ENCODE data around the gene C22orf39. TPM values are rescaled to one million over a fixed set of nuclear protein-coding genes. Genes with fewer than 3 reads are reported as not detected.
"Not testable (repeated sequence)": the region's sequence is repeated elsewhere in the genome, so short reads cannot be mapped to it uniquely, and the experiment has no call there.

Gene C22orf39
- polyA plus RNA-seq, 1 experiment, result 18.8 TPM

GRCh38 chr22:19440411-19441195 is 6.9 kb downstream of the C22orf39 start:
- no peak for DNase-seq (ENCODE audit: low read depth, low spot score)
- CTCF ChIA-PET, result no interaction called here
- H3K4me3 ChIP-seq (ENCODE audit: low read depth, low read length), result no peak overlapping the region
- H3K27ac ChIP-seq (ENCODE audit: low read depth, low read length), result no peak overlapping the region
- POLR2A ChIA-PET, result no interaction called here
- no peaks in the 10 kb centered on the region for H3K9me3 ChIP-seq (ENCODE audit: control insufficient read depth, insufficient read depth, low read length)
- TF ChIP-seq CTCF (IDR thresholded peaks at IDR 0.05; ENCODE audit: low read depth, low read length), result no peak
- no peaks in the 10 kb centered on the region for H3K27me3 ChIP-seq (ENCODE audit: control insufficient read depth, insufficient read depth, low read length)

- CTCF ChIA-PET, result no interaction called here
- DNase-seq (ENCODE audit: low read depth, low spot score), result no peak
- POLR2A ChIA-PET, result no interaction called here
- no peaks in the 10 kb centered on the region for H3K9me3 ChIP-seq (ENCODE audit: control insufficient read depth, insufficient read depth, low read length)
- H3K27ac ChIP-seq (ENCODE audit: low read depth, low read length), result no peak overlapping the region
- no peaks in the 10 kb centered on the region for H3K27me3 ChIP-seq (ENCODE audit: control insufficient read depth, insufficient read depth, low read length)
- TF ChIP-seq CTCF (IDR thresholded peaks at IDR 0.05; ENCODE audit: low read depth, low read length), result no peak
- H3K4me3 ChIP-seq (ENCODE audit: low read depth, low read length), result no peak overlapping the region
These were observed 9.2 kb downstream of the C22orf39 start for GRCh38 chr22:19438298-19438697.

- POLR2A ChIA-PET; H3K27ac ChIP-seq (ENCODE audit: low read depth, low read length); H3K27me3 ChIP-seq (ENCODE audit: control insufficient read depth, insufficient read depth, low read length); H3K9me3 ChIP-seq (ENCODE audit: control insufficient read depth, insufficient read depth, low read length); H3K4me3 ChIP-seq (ENCODE audit: low read depth, low read length); CTCF ChIA-PET; DNase-seq (ENCODE audit: low read depth, low spot score): not testable (repeated sequence)
These were observed 10.9 kb downstream of the C22orf39 start for GRCh38 chr22:19436444-19437161.

- POLR2A ChIA-PET, result no interaction called here
- CTCF ChIA-PET, result no interaction called here
- no peak overlapping the region for H3K27ac ChIP-seq (ENCODE audit: low read depth, low read length)
- TF ChIP-seq CTCF (IDR thresholded peaks at IDR 0.05; ENCODE audit: low read depth, low read length), result no peak
- DNase-seq (ENCODE audit: low read depth, low spot score), result no peak
- H3K9me3 ChIP-seq (ENCODE audit: control insufficient read depth, insufficient read depth, low read length), result no peaks in the 10 kb centered on the region
- no peak overlapping the region for H3K4me3 ChIP-seq (ENCODE audit: low read depth, low read length)
- no peaks in the 10 kb centered on the region for H3K27me3 ChIP-seq (ENCODE audit: control insufficient read depth, insufficient read depth, low read length)
These were observed 12.5 kb downstream of the C22orf39 start for GRCh38 chr22:19434829-19435580.

GRCh38 chr22:19434401-19434800 is 13.1 kb downstream of the C22orf39 start:
- no peak for DNase-seq (ENCODE audit: low read depth, low spot score)
- CTCF ChIA-PET, result no interaction called here

More at GRCh38 chr22:19434401-19434800, 13.1 kb downstream of the C22orf39 start:
- Histone ChIP-seq H3K4me3 (ENCODE audit: low read depth, low read length) (no peak overlapping the region), H3K27me3 (ENCODE audit: control insufficient read depth, insufficient read depth, low read length) (no peaks in the 10 kb centered on the region), H3K9me3 (ENCODE audit: control insufficient read depth, insufficient read depth, low read length) (no peaks in the 10 kb centered on the region), H3K27ac (ENCODE audit: low read depth, low read length) (no peak overlapping the region)
- POLR2A ChIA-PET, result no interaction called here
- no peak for TF ChIP-seq CTCF (IDR thresholded peaks at IDR 0.05; ENCODE audit: low read depth, low read length)

Measured in AG04450 (cell line).